Lower leg skin (tissue), 4 donors: Measurements from ENCODE around the gene CCND1. TPM values are rescaled to one million over a fixed set of nuclear protein-coding genes. Genes with fewer than 3 reads are reported as not detected.

Source experiments
- DNase-seq, 2 donors: peaks; one replicate each; pipeline ENCODE4 v3.0.0-alpha.2; 2019; ENCODE audit warnings: low spot score in 2 of 2
- H3K4me3 ChIP-seq: fragments of 200-600 bp; sonication (generic); 2 replicates; pipeline ENCODE4 v1.5.1; 2017; ENCODE audit warnings: mild to moderate bottlenecking, low read depth; ENCODE audit not compliant: poor library complexity, severe bottlenecking
- CTCF ChIP-seq, 3 donors: fragments of 450-650 bp; IDR thresholded peaks; one replicate each; pipeline ENCODE4 v1.5.1; 2016; ENCODE audit warnings: antibody characterized with exemption in 3 of 3, mild to moderate bottlenecking in 3 of 3, moderate library complexity in 2 of 3
- POLR2A ChIP-seq, 2 donors: fragments of 450-650 bp; IDR thresholded peaks; one replicate each; pipeline ENCODE4 v1.6.1; 2016 to 2017; ENCODE audit warnings: antibody characterized with exemption in 2 of 2, mild to moderate bottlenecking in 1 of 2, moderate library complexity in 1 of 2
- WGBS, 2 donors: methylation state at CpG; one replicate each; pipeline ENCODE4 v1.1.5; 2018; 5-methylcytosine and 5-hydroxymethylcytosine counted together
- intact Hi-C: fragments of 100-400 bp; cut with DNase I; formaldehyde crosslinking; loops from one replicate; pipeline ENCODE4 v1.15.0; 2023; ENCODE audit warnings: low total_unique reads
- total RNA-seq, 4 donors: library from RNA; depleted of rRNA; stranded (reverse); fragments of >200 nt; gene quantifications; one replicate each; pipeline ENCODE4 v1.1.0, GENCODE V29; 2016

Gene CCND1
- total RNA-seq, 4 donors from 2014 or later: 194 to 370 (median 229) TPM

- intact Hi-C loops: no loop called here
- no peak overlapping the region for H3K4me3 ChIP-seq
- 63% methylated on average over 4 to 5 of the region's 5 CpGs for WGBS, 2 donors
- peak in 1 of 2 donors; percentile 64 for DNase-seq
- TF ChIP-seq POLR2A (IDR thresholded peaks at IDR 0.05) (no peak), CTCF (IDR thresholded peaks at IDR 0.05) (no peak)
Measured at GRCh38 chr11:69598147-69598546, 42.8 kb upstream of the CCND1 start.

- TF ChIP-seq POLR2A (IDR thresholded peaks at IDR 0.05) (no peak), CTCF (IDR thresholded peaks at IDR 0.05) (no peak)
- intact Hi-C loops: no loop called here
- no peak overlapping the region for H3K4me3 ChIP-seq
- WGBS, 2 donors: 38 to 43% methylated on average over 11 of the region's 11 CpGs
- no peak for DNase-seq
Measured at GRCh38 chr11:69599502-69599901, 41.5 kb upstream of the CCND1 start.

- 73 to 76% methylated on average over 6 of the region's 6 CpGs for WGBS, 2 donors
- no peak overlapping the region for H3K4me3 ChIP-seq
- intact Hi-C loops: no loop called here
- DNase-seq: peak in 1 of 2 donors; percentile 36
- no peak for TF ChIP-seq CTCF (IDR thresholded peaks at IDR 0.05)
- TF ChIP-seq POLR2A (IDR thresholded peaks at IDR 0.05): no peak
Measured at GRCh38 chr11:69600001-69600400, 41.0 kb upstream of the CCND1 start.

GRCh38 chr11:69601011-69601975 is 39.7 kb upstream of the CCND1 start:
- TF ChIP-seq CTCF (IDR thresholded peaks at IDR 0.05) (no peak), POLR2A (IDR thresholded peaks at IDR 0.05) (no peak)
- intact Hi-C loops: no loop called here
- H3K4me3 ChIP-seq: no peak overlapping the region
- DNase-seq: peak in 1 of 2 donors; percentile 75
- 91 to 96% methylated on average over 12 of the region's 12 CpGs for whole genome bisulfite sequencing, 2 donors

GRCh38 chr11:69603111-69603836 is 37.7 kb upstream of the CCND1 start:
- no peak overlapping the region for H3K4me3 ChIP-seq
- no peak for TF ChIP-seq CTCF (IDR thresholded peaks at IDR 0.05)
- TF ChIP-seq POLR2A (IDR thresholded peaks at IDR 0.05): no peak
- DNase-seq: no peak
- intact Hi-C loops: no loop called here
- WGBS, 2 donors: 58 to 62% methylated on average over 16 of the region's 16 CpGs
